WTC11 (cell line): ENCODE data around the gene XPNPEP1.

Experiments
- CTCF ChIP-seq: fragments of 200-600 bp; IDR thresholded peaks from 2 replicates; pipeline ENCODE4 v1.8.0; 2022; ENCODE audit warnings: antibody characterized with exemption
- E2F5 ChIP-seq: sonication (generic); formaldehyde crosslinking; IDR thresholded peaks from 2 replicates; pipeline ENCODE4 v1.8.1; 2022; ENCODE audit warnings: mild to moderate bottlenecking, moderate library complexity, missing genetic modification reagents
- IRF2 ChIP-seq: sonication (generic); formaldehyde crosslinking; IDR thresholded peaks from 2 replicates; pipeline ENCODE4 v1.8.0; 2022; ENCODE audit warnings: low read depth, missing genetic modification reagents, borderline replicate concordance
- JUN ChIP-seq: sonication (generic); formaldehyde crosslinking; IDR thresholded peaks from 2 replicates; pipeline ENCODE4 v1.8.0; 2023; ENCODE audit warnings: mild to moderate bottlenecking, missing genetic modification reagents
- KAT7 ChIP-seq: sonication (generic); formaldehyde crosslinking; IDR thresholded peaks from 2 replicates; pipeline ENCODE4 v1.8.1; 2023; ENCODE audit warnings: missing genetic modification reagents, mild to moderate bottlenecking, borderline replicate concordance
- NFATC4 ChIP-seq: fragments of 250-450 bp; sonication (Bioruptor Pico); IDR thresholded peaks from 2 replicates; pipeline ENCODE4 v1.9.0; 2021; ENCODE audit warnings: mild to moderate bottlenecking
- SOX15 ChIP-seq: fragments of 250-450 bp; sonication (Bioruptor Pico); IDR thresholded peaks from 2 replicates; pipeline ENCODE4 v1.9.0; 2021; ENCODE audit warnings: mild to moderate bottlenecking
- TEAD1 ChIP-seq: sonication (generic); formaldehyde crosslinking; IDR thresholded peaks from 2 replicates; pipeline ENCODE4 v1.8.0; 2022; ENCODE audit warnings: mild to moderate bottlenecking, missing genetic modification reagents
- TEAD4 ChIP-seq: sonication (generic); formaldehyde crosslinking; IDR thresholded peaks from 2 replicates; pipeline ENCODE4 v1.8.0; 2022; ENCODE audit warnings: mild to moderate bottlenecking, missing genetic modification reagents
- TF ChIP-seq, protein P1 (sequence below): sonication (generic); formaldehyde crosslinking; conservative IDR thresholded peaks from 2 replicates; pipeline ENCODE4 v1.8.1; 2022; ENCODE audit warnings: mild to moderate bottlenecking, missing genetic modification reagents
- TF ChIP-seq, protein P2 (sequence below): sonication (generic); formaldehyde crosslinking; IDR thresholded peaks from 2 replicates; pipeline ENCODE4 v1.8.0; 2022; ENCODE audit warnings: mild to moderate bottlenecking, missing genetic modification reagents

DNA sequence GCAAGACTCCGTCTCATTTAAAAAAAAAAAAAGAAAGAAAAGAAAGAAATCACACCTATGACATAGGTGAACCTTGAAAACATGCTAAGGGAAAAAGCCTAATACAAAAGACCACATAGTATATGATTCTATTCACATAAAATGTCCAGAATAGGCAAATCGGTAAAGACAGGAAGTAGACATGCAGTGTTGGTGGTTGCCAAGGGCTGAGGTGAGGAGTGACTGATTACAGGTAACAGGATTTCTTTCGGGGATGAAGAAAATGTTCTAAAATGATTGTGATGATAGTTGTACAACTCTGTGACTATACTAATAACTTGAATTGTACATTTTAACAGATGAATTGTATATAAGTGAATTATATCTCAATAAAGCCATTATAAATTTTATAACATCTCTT, 3.3 kb downstream of the XPNPEP1 start:
- TF ChIP-seq SOX15 (CRISPR knock-in tag) (no peak), CTCF (no peak), JUN (CRISPR knock-in tag) (no peak), IRF2 (no peak), TEAD4 (CRISPR knock-in tag) (no peak), KAT7 (no peak), E2F5 (CRISPR knock-in tag) (no peak), TEAD1 (no peak), NFATC4 (CRISPR knock-in tag) (no peak)
- TF ChIP-seq, protein P1, sequence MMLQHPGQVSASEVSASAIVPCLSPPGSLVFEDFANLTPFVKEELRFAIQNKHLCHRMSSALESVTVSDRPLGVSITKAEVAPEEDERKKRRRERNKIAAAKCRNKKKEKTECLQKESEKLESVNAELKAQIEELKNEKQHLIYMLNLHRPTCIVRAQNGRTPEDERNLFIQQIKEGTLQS (CRISPR knock-in tag), result no peak
- TF ChIP-seq, protein P2, sequence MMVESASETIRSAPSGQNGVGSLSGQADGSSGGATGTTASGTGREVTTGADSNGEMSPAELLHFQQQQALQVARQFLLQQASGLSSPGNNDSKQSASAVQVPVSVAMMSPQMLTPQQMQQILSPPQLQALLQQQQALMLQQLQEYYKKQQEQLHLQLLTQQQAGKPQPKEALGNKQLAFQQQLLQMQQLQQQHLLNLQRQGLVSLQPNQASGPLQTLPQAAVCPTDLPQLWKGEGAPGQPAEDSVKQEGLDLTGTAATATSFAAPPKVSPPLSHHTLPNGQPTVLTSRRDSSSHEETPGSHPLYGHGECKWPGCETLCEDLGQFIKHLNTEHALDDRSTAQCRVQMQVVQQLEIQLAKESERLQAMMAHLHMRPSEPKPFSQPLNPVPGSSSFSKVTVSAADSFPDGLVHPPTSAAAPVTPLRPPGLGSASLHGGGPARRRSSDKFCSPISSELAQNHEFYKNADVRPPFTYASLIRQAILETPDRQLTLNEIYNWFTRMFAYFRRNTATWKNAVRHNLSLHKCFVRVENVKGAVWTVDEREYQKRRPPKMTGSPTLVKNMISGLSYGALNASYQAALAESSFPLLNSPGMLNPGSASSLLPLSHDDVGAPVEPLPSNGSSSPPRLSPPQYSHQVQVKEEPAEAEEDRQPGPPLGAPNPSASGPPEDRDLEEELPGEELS, result no peak
